AG04450 (cell line): ENCODE measurements around the gene AP1S2. TPM values are rescaled to one million over a fixed set of nuclear protein-coding genes. Genes with fewer than 3 reads are reported as not detected.
"Not testable (repeated sequence)": the region's sequence is repeated elsewhere in the genome, so short reads cannot be mapped to it uniquely, and the experiment has no call there.

Experiments used
- CTCF ChIA-PET: fragments of 300-600, 350-600 bp; formaldehyde crosslinking; extraction: SDS; loops from one replicate; lab custom pipeline; 2022; ENCODE audit warnings: antibody characterized with exemption, inconsistent platforms; lab: Charles Lee
- POLR2A ChIA-PET: fragments of 350-600 bp; formaldehyde crosslinking; extraction: SDS; loops from one replicate; lab custom pipeline; 2021; ENCODE audit warnings: antibody characterized with exemption, inconsistent platforms; lab: Yijun Ruan, JAX
- DNase-seq: peaks from one replicate; pipeline ENCODE4 v3.0.0-alpha.2; 2011; ENCODE audit warnings: low read depth, low spot score
- H3K27ac ChIP-seq: one replicate; pipeline ENCODE4 v1.5.1; 2012; ENCODE audit warnings: low read depth, low read length, control low read depth
- H3K27me3 ChIP-seq: one replicate; pipeline ENCODE4 v1.6.0; 2012; ENCODE audit warnings: low read length; ENCODE audit not compliant: control insufficient read depth, insufficient read depth
- H3K4me3 ChIP-seq: 2 replicates; pipeline ENCODE4 v1.5.1; 2011; ENCODE audit warnings: mild to moderate bottlenecking, low read depth, low read length, control low read depth
- H3K9me3 ChIP-seq: 2 replicates; pipeline ENCODE4 v1.5.1; 2012; ENCODE audit warnings: low read length; ENCODE audit not compliant: control insufficient read depth, insufficient read depth
- polyA plus RNA-seq: library from polyadenylated mRNA; depleted of rRNA; stranded (reverse); fragments of >200 nt; gene quantifications from 2 replicates; pipeline ENCODE4 v1.2.3, GENCODE V29; 2011
- TF ChIP-seq, protein P1 (sequence below): IDR thresholded peaks from 2 replicates; pipeline ENCODE4 v1.5.1; 2011; ENCODE audit warnings: low read depth, low read length, control low read depth, inconsistent platforms

AP1S2 gene
- polyA plus RNA-seq, 1 experiment, result 60.8 TPM

DNA sequence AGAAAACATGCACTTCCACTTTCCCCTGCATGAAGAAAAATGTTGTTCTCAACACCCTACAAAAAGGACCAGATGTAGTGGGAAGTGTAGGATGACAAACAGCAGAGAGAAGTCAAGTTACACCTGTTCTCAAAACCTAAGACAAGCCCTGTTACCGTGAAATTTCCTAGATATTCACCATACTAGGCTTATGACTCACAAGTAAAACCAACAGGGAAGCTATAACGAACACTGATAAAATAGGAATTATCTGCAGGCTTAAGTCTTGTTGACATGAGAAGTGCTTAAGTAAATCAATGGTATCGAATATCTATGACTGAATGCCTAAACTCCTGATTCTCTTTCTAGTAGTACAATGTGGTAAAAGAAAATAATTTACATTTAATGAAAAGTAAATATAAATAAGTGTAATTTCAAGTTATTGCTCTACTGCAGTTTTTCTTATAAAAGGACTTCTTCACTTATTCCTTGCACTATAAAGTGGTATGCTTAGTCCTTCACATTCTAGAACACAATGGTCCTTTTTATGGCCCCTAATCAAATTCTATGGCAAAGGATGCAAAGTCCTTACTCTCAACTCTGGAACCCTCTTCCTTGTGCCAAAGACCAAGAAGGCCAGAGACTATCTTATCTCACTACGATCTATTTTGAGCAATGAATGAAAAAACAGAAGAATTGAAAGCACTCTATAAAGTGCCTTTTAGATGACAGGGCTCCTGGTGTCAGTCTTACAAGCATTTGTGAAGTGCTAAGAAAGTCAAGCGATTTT, 19.6 kb downstream of the AP1S2 start:
- CTCF ChIA-PET, result no interaction called here
- H3K27ac ChIP-seq, result no peak overlapping the region
- H3K27me3 ChIP-seq, result no peaks in the 10 kb centered on the region
- TF ChIP-seq, protein P1, sequence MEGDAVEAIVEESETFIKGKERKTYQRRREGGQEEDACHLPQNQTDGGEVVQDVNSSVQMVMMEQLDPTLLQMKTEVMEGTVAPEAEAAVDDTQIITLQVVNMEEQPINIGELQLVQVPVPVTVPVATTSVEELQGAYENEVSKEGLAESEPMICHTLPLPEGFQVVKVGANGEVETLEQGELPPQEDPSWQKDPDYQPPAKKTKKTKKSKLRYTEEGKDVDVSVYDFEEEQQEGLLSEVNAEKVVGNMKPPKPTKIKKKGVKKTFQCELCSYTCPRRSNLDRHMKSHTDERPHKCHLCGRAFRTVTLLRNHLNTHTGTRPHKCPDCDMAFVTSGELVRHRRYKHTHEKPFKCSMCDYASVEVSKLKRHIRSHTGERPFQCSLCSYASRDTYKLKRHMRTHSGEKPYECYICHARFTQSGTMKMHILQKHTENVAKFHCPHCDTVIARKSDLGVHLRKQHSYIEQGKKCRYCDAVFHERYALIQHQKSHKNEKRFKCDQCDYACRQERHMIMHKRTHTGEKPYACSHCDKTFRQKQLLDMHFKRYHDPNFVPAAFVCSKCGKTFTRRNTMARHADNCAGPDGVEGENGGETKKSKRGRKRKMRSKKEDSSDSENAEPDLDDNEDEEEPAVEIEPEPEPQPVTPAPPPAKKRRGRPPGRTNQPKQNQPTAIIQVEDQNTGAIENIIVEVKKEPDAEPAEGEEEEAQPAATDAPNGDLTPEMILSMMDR, result no peak
- POLR2A ChIA-PET, result no interaction called here
- H3K4me3 ChIP-seq, result no peak overlapping the region
- no peaks in the 10 kb centered on the region for H3K9me3 ChIP-seq
- DNase-seq, result no peak

DNA sequence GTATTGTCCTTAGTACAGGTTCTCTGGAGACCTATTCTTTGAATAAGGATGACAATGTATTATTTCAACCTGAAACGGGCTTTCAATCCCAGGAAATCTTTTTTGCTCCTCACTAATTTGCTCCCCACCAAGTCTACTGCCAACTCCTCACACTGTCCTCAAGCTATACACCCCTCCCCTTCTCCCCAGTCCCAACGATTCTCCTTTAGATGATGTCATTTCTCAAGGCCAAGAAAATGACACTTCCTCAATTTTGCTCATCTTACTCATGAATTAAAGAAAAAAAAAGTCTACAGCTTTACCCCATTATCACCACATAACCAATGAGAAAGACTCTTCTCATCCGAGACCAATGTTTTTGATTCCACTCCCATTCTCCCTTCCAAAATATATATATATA, 20.6 kb downstream of the AP1S2 start:
- H3K27me3 ChIP-seq, result no peaks in the 10 kb centered on the region
- H3K4me3 ChIP-seq, result no peak overlapping the region
- TF ChIP-seq, protein P1, result no peak
- H3K27ac ChIP-seq, result no peak overlapping the region
- H3K9me3 ChIP-seq, result no peaks in the 10 kb centered on the region
- no peak for DNase-seq
- ChIA-PET POLR2A (no interaction called here), CTCF (no interaction called here)

- H3K9me3 ChIP-seq, H3K27ac ChIP-seq, DNase-seq, POLR2A ChIA-PET, H3K4me3 ChIP-seq, H3K27me3 ChIP-seq: not testable (repeated sequence)
- CTCF ChIA-PET, result interaction anchor here (0.7 kb wide), 1 partner anchor 11 kb away, joined by 3 read pairs; no protein-coding TSS in a partner anchor
Measured at GRCh38 chrX:15831347-15831746, 23.3 kb downstream of the AP1S2 start.

- TF ChIP-seq, protein P1, result no peak
- Histone ChIP-seq H3K9me3 (no peaks in the 10 kb centered on the region), H3K27ac (no peak overlapping the region), H3K27me3 (no peaks in the 10 kb centered on the region), H3K4me3 (no peak overlapping the region)
- DNase-seq, result no peak
- ChIA-PET POLR2A (no interaction called here), CTCF (interaction anchor here (0.7 kb wide), 1 partner anchor 608 kb away, joined by 3 read pairs; no protein-coding TSS in a partner anchor)
Measured at GRCh38 chrX:15829217-15829616, 25.4 kb downstream of the AP1S2 start.

DNA sequence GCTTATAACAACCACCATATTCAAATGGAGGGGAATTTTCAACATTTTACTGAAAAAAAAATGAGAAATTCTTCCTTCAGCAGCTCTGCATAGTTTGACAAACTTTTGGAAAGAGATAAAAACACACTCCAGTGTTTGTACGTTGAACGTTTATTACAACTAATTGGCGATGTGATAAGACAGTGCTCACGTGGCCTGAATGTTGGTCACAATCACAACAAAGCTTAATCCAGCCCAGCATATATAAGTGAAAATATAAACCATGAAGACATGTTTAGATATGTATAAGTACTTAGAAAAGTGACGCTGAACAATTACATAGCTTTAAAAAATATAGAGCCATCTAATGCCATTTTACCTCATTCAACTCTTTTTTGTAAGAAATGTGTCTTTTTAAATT, 28.7 kb downstream of the AP1S2 start:
- Histone ChIP-seq H3K27ac (no peak overlapping the region), H3K9me3 (no peaks in the 10 kb centered on the region), H3K27me3 (no peaks in the 10 kb centered on the region), H3K4me3 (no peak overlapping the region)
- no peak for DNase-seq
- POLR2A ChIA-PET, result no interaction called here
- CTCF ChIA-PET, result no interaction called here
- TF ChIP-seq, protein P1, result no peak
